Prostate gland (tissue), 2 donors: ENCODE measurements around the gene FAM222A.

Experiments
- CTCF ChIP-seq, 4 experiments: fragments of 200-600 bp in 2 of 4; fragments of 450-650 bp in 2 of 4; sonication (generic) in 2 of 4; IDR thresholded peaks; 1 replicate in 3 of 4; 2 replicates in 1 of 4; pipeline ENCODE4 v1.5.1; 2016 to 2019; ENCODE audit warnings: antibody characterized with exemption in 4 of 4, mild to moderate bottlenecking in 2 of 4, moderate library complexity in 2 of 4
- POLR2A ChIP-seq: fragments of 450-650 bp; IDR thresholded peaks from one replicate; pipeline ENCODE4 v1.6.1; 2016; ENCODE audit warnings: antibody characterized with exemption, mild to moderate bottlenecking
- POLR2AphosphoS5 ChIP-seq: sonication (generic); formaldehyde crosslinking; IDR thresholded peaks from one replicate; pipeline ENCODE4 v1.6.1; 2017; ENCODE audit warnings: antibody characterized with exemption

GRCh38 chr12:109764776-109765445 is 51.3 kb downstream of the FAM222A start:
- TF ChIP-seq CTCF (IDR thresholded peaks at IDR 0.05) (no peak), POLR2AphosphoS5 (no peak), POLR2A (no peak)
